GM10266 (cell line): ENCODE results near the gene POLG.
A peak's percentile ranks its signal among the peaks of the same experiment; 100 is the strongest.

Experiments used
- DNase-seq: peaks from one replicate; pipeline ENCODE4 v3.0.0; 2012; ENCODE audit errors: extremely low spot score
- TF ChIP-seq, protein P1 (sequence below): IDR thresholded peaks from 2 replicates; pipeline ENCODE4 v1.5.1; 2012; ENCODE audit warnings: mild to moderate bottlenecking, low read depth; ENCODE audit not compliant: control insufficient read depth, insufficient read depth; ENCODE audit errors: missing control alignments

Gene POLG

GRCh38 chr15:89363770-89364169, 29.1 kb upstream of the POLG start:
- DNase-seq = no peak
- TF ChIP-seq, protein P1, sequence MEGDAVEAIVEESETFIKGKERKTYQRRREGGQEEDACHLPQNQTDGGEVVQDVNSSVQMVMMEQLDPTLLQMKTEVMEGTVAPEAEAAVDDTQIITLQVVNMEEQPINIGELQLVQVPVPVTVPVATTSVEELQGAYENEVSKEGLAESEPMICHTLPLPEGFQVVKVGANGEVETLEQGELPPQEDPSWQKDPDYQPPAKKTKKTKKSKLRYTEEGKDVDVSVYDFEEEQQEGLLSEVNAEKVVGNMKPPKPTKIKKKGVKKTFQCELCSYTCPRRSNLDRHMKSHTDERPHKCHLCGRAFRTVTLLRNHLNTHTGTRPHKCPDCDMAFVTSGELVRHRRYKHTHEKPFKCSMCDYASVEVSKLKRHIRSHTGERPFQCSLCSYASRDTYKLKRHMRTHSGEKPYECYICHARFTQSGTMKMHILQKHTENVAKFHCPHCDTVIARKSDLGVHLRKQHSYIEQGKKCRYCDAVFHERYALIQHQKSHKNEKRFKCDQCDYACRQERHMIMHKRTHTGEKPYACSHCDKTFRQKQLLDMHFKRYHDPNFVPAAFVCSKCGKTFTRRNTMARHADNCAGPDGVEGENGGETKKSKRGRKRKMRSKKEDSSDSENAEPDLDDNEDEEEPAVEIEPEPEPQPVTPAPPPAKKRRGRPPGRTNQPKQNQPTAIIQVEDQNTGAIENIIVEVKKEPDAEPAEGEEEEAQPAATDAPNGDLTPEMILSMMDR = no peak

- DNase-seq = no peak
- TF ChIP-seq, protein P1 = no peak
Measured at GRCh38 chr15:89363133-89363532, 28.5 kb upstream of the POLG start.

- TF ChIP-seq, protein P1 = no peak
Measured at GRCh38 chr15:89362203-89363101, 27.8 kb upstream of the POLG start.

DNA sequence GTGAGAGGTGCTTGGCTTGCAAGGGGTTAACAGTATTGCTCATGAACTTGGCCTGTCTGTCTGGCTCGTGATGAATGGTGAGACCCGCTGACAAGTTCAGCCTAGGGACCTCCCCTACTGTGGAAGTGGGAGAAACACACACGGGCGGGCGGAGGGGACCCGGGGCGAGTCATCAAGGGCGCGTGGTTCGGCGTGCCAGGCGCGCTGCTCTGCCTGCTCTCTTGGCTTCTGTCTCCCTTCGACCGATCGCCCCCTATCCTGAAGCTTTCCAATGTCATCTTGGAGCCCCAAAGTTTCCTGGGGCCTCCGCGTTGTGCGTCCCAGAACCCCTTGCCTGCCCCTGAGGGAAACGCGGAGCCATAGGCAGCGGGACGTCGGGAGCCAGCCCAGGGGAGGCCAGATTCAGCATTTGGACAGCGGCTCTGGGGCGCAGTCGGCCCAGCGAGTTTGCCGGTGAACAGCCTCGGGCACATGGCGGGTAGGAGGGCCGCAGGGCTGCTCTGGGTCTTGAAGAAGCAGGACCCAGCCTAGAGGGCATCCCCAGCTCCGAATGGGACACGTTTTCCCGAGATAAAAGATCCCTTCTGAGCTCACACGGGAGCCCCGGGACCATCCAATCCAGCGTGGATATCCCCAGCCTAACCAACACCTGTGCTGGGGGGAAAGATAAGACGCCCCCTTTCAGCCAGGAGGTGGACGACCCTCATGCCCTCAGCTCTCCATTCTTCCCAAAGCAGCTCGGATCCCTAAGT, 27.0 kb upstream of the POLG start:
- TF ChIP-seq, protein P1 = no peak
- DNase-seq = peak; percentile 89

More at GRCh38 chr15:89362203-89363101, 27.8 kb upstream of the POLG start:
- DNase-seq = peak; percentile 21

DNA sequence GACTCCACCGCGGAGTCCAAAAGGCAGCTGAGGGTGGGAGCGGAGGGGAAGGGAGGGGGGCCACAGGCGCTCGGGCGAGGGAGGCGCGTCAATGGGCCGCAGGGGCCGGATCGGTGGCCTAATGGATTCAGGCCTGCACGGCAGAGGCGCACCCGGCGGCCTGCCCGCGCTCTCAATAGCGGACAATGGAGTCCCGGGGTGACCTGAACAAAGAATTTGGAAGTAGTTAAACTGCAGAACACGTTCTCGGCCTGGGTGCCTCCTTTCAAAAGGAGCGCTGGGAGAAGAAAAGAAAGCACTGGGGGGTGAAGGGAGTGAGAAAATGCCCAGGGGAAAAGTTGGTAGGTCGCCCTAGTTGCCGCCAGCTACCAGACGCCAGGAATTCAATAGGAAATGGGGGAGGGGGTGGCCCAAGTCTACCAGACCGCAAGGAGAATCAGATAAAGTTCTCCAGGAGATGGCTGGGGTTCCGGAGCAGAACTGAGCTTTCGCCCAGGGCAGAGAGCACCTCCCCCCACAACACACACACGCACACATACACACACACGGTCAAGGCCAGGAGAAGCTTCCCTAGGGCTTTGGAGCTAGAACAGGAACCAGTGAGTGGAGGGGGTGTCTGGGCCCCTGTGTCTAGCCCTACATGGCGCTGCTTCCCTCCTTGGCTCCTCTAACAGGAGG, 25.8 kb upstream of the POLG start:
- TF ChIP-seq, protein P1 = no peak
- DNase-seq = peak; percentile 38

DNA sequence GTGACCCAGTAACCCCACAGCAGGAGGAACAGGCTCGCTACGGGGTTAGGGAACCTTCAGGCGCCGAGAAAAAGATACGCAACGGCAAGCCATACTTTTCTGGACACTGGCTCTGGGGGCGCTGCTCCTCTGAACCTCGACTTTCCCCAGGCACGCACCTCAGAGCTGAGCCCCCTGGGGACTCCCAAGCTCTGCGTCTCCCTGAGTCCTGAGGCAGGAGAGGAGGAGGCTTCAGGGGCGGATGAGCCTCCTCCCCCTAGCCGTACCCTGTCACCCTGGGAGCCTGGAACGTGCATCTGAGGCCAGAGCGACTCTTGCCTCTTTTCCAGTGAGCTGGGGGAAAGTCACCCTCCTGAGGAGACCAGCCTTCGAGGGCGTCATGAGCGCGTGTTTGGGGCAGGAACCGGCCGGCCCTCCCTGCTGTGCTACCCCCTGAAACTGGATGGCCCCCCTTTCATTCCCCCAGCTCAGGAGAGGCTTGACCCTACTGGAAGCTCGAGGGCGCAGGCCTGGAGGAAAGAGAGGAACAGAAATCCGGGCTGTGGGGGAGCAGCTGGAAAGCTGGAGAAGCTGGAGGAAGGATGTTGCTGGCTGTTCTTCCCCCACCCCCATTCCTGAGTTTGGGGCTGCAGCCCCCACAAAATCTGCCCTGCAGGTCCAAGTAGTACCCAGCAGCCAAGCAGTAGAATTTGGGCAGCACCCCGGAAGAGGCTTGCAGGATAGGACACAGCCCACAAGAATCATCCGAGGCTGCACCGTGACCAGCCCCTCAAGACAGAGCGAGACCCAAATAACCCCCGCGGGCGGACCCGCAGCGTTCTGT, 25.1 kb upstream of the POLG start:
- TF ChIP-seq, protein P1 = peak; percentile 27
- DNase-seq = peak; percentile 54
